HepG2 (cell line): ENCODE results near the gene RDH8. TPM values are rescaled to one million over a fixed set of nuclear protein-coding genes. Genes with fewer than 3 reads are reported as not detected.

Experiments
- BRF2 ChIP-seq: sonication (generic); formaldehyde crosslinking; IDR thresholded peaks from 2 replicates; pipeline ENCODE4 v1.8.1; 2022; ENCODE audit warnings: mild to moderate bottlenecking, missing genetic modification reagents
- FOSL1 ChIP-seq: sonication (generic); formaldehyde crosslinking; IDR thresholded peaks from 2 replicates; pipeline ENCODE4 v1.9.0; 2021; ENCODE audit warnings: missing genetic modification reagents, borderline replicate concordance
- FOXM1 ChIP-seq: sonication (generic); formaldehyde crosslinking; IDR thresholded peaks from 2 replicates; pipeline ENCODE4 v1.5.0; 2020; ENCODE audit warnings: missing genetic modification reagents
- FOXP4 ChIP-seq: sonication (generic); formaldehyde crosslinking; IDR thresholded peaks from 2 replicates; pipeline ENCODE4 v1.4.0; 2020; ENCODE audit warnings: missing genetic modification reagents
- JARID2 ChIP-seq: sonication (generic); formaldehyde crosslinking; IDR thresholded peaks from 2 replicates; pipeline ENCODE4 v1.8.1; 2023; ENCODE audit warnings: missing genetic modification reagents, inconsistent platforms; ENCODE audit not compliant: insufficient replicate concordance
- KDM4B ChIP-seq: sonication (generic); formaldehyde crosslinking; IDR thresholded peaks from 2 replicates; pipeline ENCODE4 v1.4.0; 2020; ENCODE audit warnings: missing genetic modification reagents
- KLF12 ChIP-seq: sonication (generic); formaldehyde crosslinking; IDR thresholded peaks from 2 replicates; pipeline ENCODE4 v1.4.0; 2020; ENCODE audit warnings: missing genetic modification reagents, borderline replicate concordance
- LRRFIP1 ChIP-seq: sonication (generic); formaldehyde crosslinking; conservative IDR thresholded peaks from 2 replicates; pipeline ENCODE4 v1.4.0; 2020; ENCODE audit warnings: missing genetic modification reagents
- RFX1 ChIP-seq: fragments of 450-650 bp; IDR thresholded peaks from 2 replicates; pipeline ENCODE4 v1.6.1; 2017
- SOX5 ChIP-seq: IDR thresholded peaks from 2 replicates; pipeline ENCODE4 v1.6.1; 2016; ENCODE audit warnings: borderline replicate concordance
- ZFP1 ChIP-seq: IDR thresholded peaks from 2 replicates; pipeline ENCODE4 v1.6.1; 2016
- ZFX ChIP-seq: sonication (generic); formaldehyde crosslinking; IDR thresholded peaks from 2 replicates; pipeline ENCODE4 v1.4.0; 2020; ENCODE audit warnings: mild to moderate bottlenecking, low read depth, missing genetic modification reagents, moderate library complexity
- ZKSCAN5 ChIP-seq: sonication (generic); formaldehyde crosslinking; IDR thresholded peaks from 2 replicates; pipeline ENCODE4 v1.5.1; 2020; ENCODE audit warnings: mild to moderate bottlenecking, missing genetic modification reagents
- ZNF142 ChIP-seq: sonication (generic); formaldehyde crosslinking; IDR thresholded peaks from 2 replicates; pipeline ENCODE4 v1.4.0; 2020; ENCODE audit warnings: missing genetic modification reagents
- ZNF317 ChIP-seq: sonication (generic); formaldehyde crosslinking; IDR thresholded peaks from 2 replicates; pipeline ENCODE4 v1.5.0; 2020; ENCODE audit warnings: mild to moderate bottlenecking, missing genetic modification reagents
- ZNF576 ChIP-seq: sonication (generic); formaldehyde crosslinking; IDR thresholded peaks from 2 replicates; pipeline ENCODE4 v1.4.0; 2020; ENCODE audit warnings: mild to moderate bottlenecking, missing genetic modification reagents
- ZNF816 ChIP-seq: sonication (generic); formaldehyde crosslinking; IDR thresholded peaks from 2 replicates; pipeline ENCODE4 v1.8.0; 2022; ENCODE audit warnings: missing genetic modification reagents, mild to moderate bottlenecking, borderline replicate concordance
- polyA plus RNA-seq, 8 experiments: library from polyadenylated mRNA; depleted of rRNA in 3 of 8; stranded (reverse) in 7 of 8; unstranded in 1 of 8; fragments of >200 nt; fragmentation: Illumina TruSeq in 4 of 8; extraction: Trizol in 4 of 8; gene quantifications; 2 replicates each; pipeline versions ENCODE4 v1.2.1 to v1.2.3, GENCODE V29; 2011 to 2016; ENCODE audit warnings: low read depth in 4 of 8, missing spikeins in 1 of 8, mixed read lengths in 1 of 8; ENCODE audit not compliant: insufficient read depth in 1 of 8
- total RNA-seq, 5 experiments: library from RNA; depleted of rRNA; stranded (reverse); fragments of >200 nt; fragmentation: Illumina TruSeq; extraction: Trizol; gene quantifications; 2 replicates each; pipeline ENCODE4 v1.2.3, GENCODE V29; 2016; ENCODE audit warnings: low read depth in 1 of 5

The RDH8 gene
- total and polyA plus RNA-seq, 2 of the 13 experiments (the other 11 are each of a cell fraction or from before 2014, with no cell fraction given), result not detected

GRCh38 chr19:10027158-10027997, 14.1 kb downstream of the RDH8 start (continued):
- TF ChIP-seq ZFX (peak; percentile 69), ZKSCAN5 (CRISPR knock-in tag) (no peak), FOXM1 (no peak), JARID2 (peak; percentile 80), ZNF576 (CRISPR knock-in tag) (peak; percentile 65; the same call in 1 of the 2 replicates), FOXP4 (peak; percentile 43; the same call in 1 of the 2 replicates), BRF2 (CRISPR knock-in tag) (no peak), SOX5 (CRISPR knock-in tag) (peak; percentile 70; the same call in 1 of the 2 replicates), LRRFIP1 (CRISPR knock-in tag) (no peak), ZNF816 (CRISPR knock-in tag) (no peak), KDM4B (CRISPR knock-in tag) (peak; percentile 63; the same call in 1 of the 2 replicates), ZFP1 (peak; percentile 80; the same call in 1 of the 2 replicates), ZNF317 (CRISPR knock-in tag) (peak; percentile 77), RFX1 (no peak), ZNF142 (peak; percentile 96), FOSL1 (no peak), KLF12 (CRISPR knock-in tag) (peak; percentile 58; the same call in 1 of the 2 replicates)
